SK-N-SH (cell line): ENCODE data around the gene KSR2. TPM values are rescaled to one million over a fixed set of nuclear protein-coding genes. Genes with fewer than 3 reads are reported as not detected.

ENCODE experiments used
- CTCF ChIA-PET: fragments of 300-600, 350-600 bp; formaldehyde crosslinking; extraction: SDS; loops from one replicate; lab custom pipeline; 2021; lab: Yijun Ruan, JAX
- POLR2A ChIA-PET: fragments of 350-600 bp; sonication (Branson Sonifier 250); formaldehyde crosslinking; extraction: SDS; loops from one replicate; lab custom pipeline; 2020; ENCODE audit warnings: antibody characterized with exemption, inconsistent platforms; lab: Yijun Ruan, JAX
- DNase-seq: peaks from one replicate; pipeline ENCODE4 v3.0.0; 2012
- H2AFZ ChIP-seq: fragments of 200-600 bp; sonication (generic); 2 replicates; pipeline ENCODE4 v1.8.1; 2016; ENCODE audit warnings: antibody characterized with exemption, mild to moderate bottlenecking, low read depth
- H3F3A ChIP-seq: fragments of 200-600 bp; sonication (generic); replicated peaks from 2 replicates; pipeline ENCODE3; 2016; ENCODE audit warnings: antibody characterized with exemption, mild to moderate bottlenecking; ENCODE audit not compliant: insufficient read depth
- H3K27ac ChIP-seq, 2 experiments: fragments of 200-500 bp in 1 of 2; fragments of 200-600 bp in 1 of 2; sonication (Bioruptor generic) in 1 of 2; sonication (generic), shearing (Covaris generic) in 1 of 2; 2 replicates each; pipeline versions ENCODE4 v1.5.1 to v1.6.1; 2014 to 2016; ENCODE audit warnings: low read depth in 2 of 2, inconsistent platforms in 1 of 2, low read length in 1 of 2, mild to moderate bottlenecking in 1 of 2, mixed read lengths in 1 of 2
- H3K27me3 ChIP-seq: fragments of 200-600 bp; sonication (generic), shearing (Covaris generic); 2 replicates; pipeline ENCODE4 v1.6.1; 2016; ENCODE audit warnings: mixed run types; ENCODE audit not compliant: insufficient read depth
- H3K36me3 ChIP-seq, 2 experiments: fragments of 200-500 bp in 1 of 2; fragments of 200-600 bp in 1 of 2; sonication (Bioruptor generic) in 1 of 2; sonication (generic) in 1 of 2; replicated peaks in 1 of 2; 2 replicates each; pipeline versions ENCODE3 to v1.5.1; 2014 to 2016; ENCODE audit warnings: low read length in 1 of 2, mild to moderate bottlenecking in 1 of 2; ENCODE audit not compliant: insufficient read depth in 2 of 2, control insufficient read depth in 1 of 2
- H3K4me1 ChIP-seq, 2 experiments: fragments of 200-500 bp in 1 of 2; fragments of 200-600 bp in 1 of 2; sonication (Bioruptor generic) in 1 of 2; sonication (generic), shearing (Covaris generic) in 1 of 2; 2 replicates each; pipeline versions ENCODE4 v1.5.1 to v1.6.1; 2014 to 2016; ENCODE audit warnings: low read depth in 1 of 2, low read length in 1 of 2, mixed run types in 1 of 2; ENCODE audit not compliant: insufficient read depth in 2 of 2, control insufficient read depth in 1 of 2
- H3K4me2 ChIP-seq: fragments of 200-600 bp; sonication (generic), shearing (Covaris generic); 2 replicates; pipeline ENCODE4 v1.6.1; 2017; ENCODE audit warnings: mixed run types
- H3K4me3 ChIP-seq, 2 experiments: fragments of 200-500 bp in 1 of 2; fragments of 200-600 bp in 1 of 2; sonication (Bioruptor generic) in 1 of 2; sonication (generic), shearing (Covaris generic) in 1 of 2; 2 replicates each; pipeline versions ENCODE4 v1.5.1 to v1.8.1; 2014 to 2016; ENCODE audit warnings: low read depth in 2 of 2, inconsistent platforms in 1 of 2, low read length in 1 of 2, mild to moderate bottlenecking in 1 of 2, mixed read lengths in 1 of 2, moderate library complexity in 1 of 2
- H3K79me2 ChIP-seq: fragments of 200-600 bp; sonication (generic); 2 replicates; pipeline ENCODE4 v1.8.1; 2017; ENCODE audit warnings: mild to moderate bottlenecking; ENCODE audit not compliant: insufficient read depth
- H3K9ac ChIP-seq: fragments of 200-600 bp; sonication (generic); 2 replicates; pipeline ENCODE4 v1.6.1; 2017; ENCODE audit warnings: mixed run types
- H3K9me2 ChIP-seq: fragments of 200-600 bp; sonication (generic); 2 replicates; pipeline ENCODE4 v1.6.1; 2017; ENCODE audit warnings: mixed run types
- H3K9me3 ChIP-seq: fragments of 200-600 bp; sonication (generic); 2 replicates; pipeline ENCODE4 v1.6.1; 2017; ENCODE audit warnings: mixed run types, mild to moderate bottlenecking, moderate library complexity
- H4K20me1 ChIP-seq: fragments of 200-600 bp; sonication (generic); 2 replicates; pipeline ENCODE4 v1.6.1; 2017; ENCODE audit warnings: mild to moderate bottlenecking, mixed run types; ENCODE audit not compliant: insufficient read depth
- CHD2 ChIP-seq: fragments of 150-350 bp; IDR thresholded peaks from 2 replicates; pipeline ENCODE4 v1.6.1; 2018; ENCODE audit warnings: low read length; ENCODE audit not compliant: partially characterized antibody
- CTCF ChIP-seq: fragments of 200-600 bp; sonication (generic); IDR thresholded peaks from 2 replicates; pipeline ENCODE4 v1.6.1; 2017; ENCODE audit warnings: antibody characterized with exemption, mild to moderate bottlenecking, moderate library complexity
- ELF1 ChIP-seq: IDR thresholded peaks from 2 replicates; pipeline ENCODE4 v1.4.0; 2012
- EP300 ChIP-seq, 2 experiments: IDR thresholded peaks; 2 replicates each; pipeline versions ENCODE4 v1.4.0 to v1.6.1; 2012; ENCODE audit warnings: borderline replicate concordance in 1 of 2, low read depth in 1 of 2, low read length in 1 of 2
- FOXJ3 ChIP-seq: sonication (generic); formaldehyde crosslinking; IDR thresholded peaks from 2 replicates; pipeline ENCODE4 v1.5.1; 2020; ENCODE audit warnings: mild to moderate bottlenecking, missing genetic modification reagents
- GABPA ChIP-seq: IDR thresholded peaks from 2 replicates; pipeline ENCODE4 v1.4.0; 2012; ENCODE audit warnings: low read depth, mild to moderate bottlenecking
- GATA2 ChIP-seq: sonication (generic); formaldehyde crosslinking; IDR thresholded peaks from 2 replicates; pipeline ENCODE4 v1.5.0; 2020; ENCODE audit warnings: mild to moderate bottlenecking, missing genetic modification reagents
- MAX ChIP-seq: IDR thresholded peaks from 2 replicates; pipeline ENCODE4 v1.4.0; 2012; ENCODE audit warnings: low read depth
- MEF2A ChIP-seq: IDR thresholded peaks from 2 replicates; pipeline ENCODE4 v1.4.0; 2012; ENCODE audit warnings: low read depth, borderline replicate concordance
- MXI1 ChIP-seq: IDR thresholded peaks from 2 replicates; pipeline ENCODE4 v1.6.1; 2012; ENCODE audit warnings: mild to moderate bottlenecking, low read depth, low read length, improper control_type of control experiment
- PBX3 ChIP-seq: IDR thresholded peaks from 2 replicates; pipeline ENCODE4; 2012
- RAD21 ChIP-seq: IDR thresholded peaks from 2 replicates; pipeline ENCODE4 v1.6.1; 2012; ENCODE audit warnings: mild to moderate bottlenecking, low read length
- RXRA ChIP-seq: IDR thresholded peaks from 2 replicates; pipeline ENCODE4 v1.4.0; 2012; ENCODE audit warnings: low read depth, mild to moderate bottlenecking, borderline replicate concordance
- TEAD4 ChIP-seq: IDR thresholded peaks from 2 replicates; pipeline ENCODE4 v1.4.0; 2012; ENCODE audit warnings: mild to moderate bottlenecking, borderline replicate concordance; ENCODE audit not compliant: insufficient read depth
- YY1 ChIP-seq: IDR thresholded peaks from 2 replicates; pipeline ENCODE4 v1.4.0; 2012; ENCODE audit warnings: low read depth, mild to moderate bottlenecking
- WGBS: methylation state at CpG from one replicate; pipeline ENCODE4 v1.1.6; 2017; ENCODE audit warnings: low lambda C conversion rate; 5-methylcytosine and 5-hydroxymethylcytosine counted together
- polyA plus RNA-seq, 3 experiments: library from polyadenylated mRNA; depleted of rRNA; stranded (reverse); fragments of >200 nt; gene quantifications; 2 replicates each; pipeline ENCODE4 v1.2.3, GENCODE V29; 2012

Gene KSR2
- polyA plus RNA-seq, 1 of the 3 experiments (the other 2 are of a cell fraction): 0.12 TPM

- ChIA-PET POLR2A (no interaction called here), CTCF (no interaction called here)
- Histone ChIP-seq H3K27me3 (no peaks in the 10 kb centered on the region), H2AFZ (no peak overlapping the region), H3K4me3 (no peak overlapping the region), H3K9me3 (no peaks in the 10 kb centered on the region), H3K9me2 (no peaks in the 10 kb centered on the region), H3K4me2 (no peak overlapping the region), H4K20me1 (no peaks in the 10 kb centered on the region), H3K4me1 (no peaks in the 10 kb centered on the region), H3K36me3 (no peaks in the 10 kb centered on the region), H3K9ac (no peak overlapping the region), H3F3A (no peaks in the 10 kb centered on the region), H3K79me2 (no peaks in the 10 kb centered on the region), H3K27ac (no peak overlapping the region)
- TF ChIP-seq CHD2 (no peak), ELF1 (no peak), GATA2 (CRISPR knock-in tag) (no peak), GABPA (no peak), TEAD4 (no peak), RAD21 (no peak)
- WGBS: 37% methylated on average over 3 of the region's 3 CpGs
- no peak for DNase-seq
Measured at GRCh38 chr12:117545216-117545615, 423.6 kb downstream of the KSR2 start.

GRCh38 chr12:117540011-117540410, 428.8 kb downstream of the KSR2 start:
- Histone ChIP-seq H3K79me2 (no peaks in the 10 kb centered on the region), H4K20me1 (no peaks in the 10 kb centered on the region), H3K4me3 (no peak overlapping the region)
- POLR2A ChIA-PET: no interaction called here
- TF ChIP-seq PBX3: no peak
- TF ChIP-seq ELF1: no peak
- no peak for TF ChIP-seq YY1
- no peak for TF ChIP-seq MAX
- no peak for TF ChIP-seq EP300 (IDR thresholded peaks at IDR 0.05; ENCODE audit: borderline replicate concordance in 1 of 2, low read depth in 1 of 2, low read length in 1 of 2)
- TF ChIP-seq, all 33 proteins: peak for 0
- H3K36me3 ChIP-seq: no peaks in the 10 kb centered on the region
- no peak for DNase-seq
- H3K9me3 ChIP-seq: no peaks in the 10 kb centered on the region
- no peak overlapping the region for H2AFZ ChIP-seq
- no peak overlapping the region for H3K27ac ChIP-seq
- CTCF ChIA-PET: no interaction called here
- H3K9ac ChIP-seq: no peak overlapping the region
- 47% methylated on average over 5 of the region's 5 CpGs for WGBS
- no peaks in the 10 kb centered on the region for H3K27me3 ChIP-seq
- no peaks in the 10 kb centered on the region for H3F3A ChIP-seq
- no peak overlapping the region for H3K4me2 ChIP-seq
- H3K4me1 ChIP-seq: no peaks in the 10 kb centered on the region
- H3K9me2 ChIP-seq: no peaks in the 10 kb centered on the region

DNA sequence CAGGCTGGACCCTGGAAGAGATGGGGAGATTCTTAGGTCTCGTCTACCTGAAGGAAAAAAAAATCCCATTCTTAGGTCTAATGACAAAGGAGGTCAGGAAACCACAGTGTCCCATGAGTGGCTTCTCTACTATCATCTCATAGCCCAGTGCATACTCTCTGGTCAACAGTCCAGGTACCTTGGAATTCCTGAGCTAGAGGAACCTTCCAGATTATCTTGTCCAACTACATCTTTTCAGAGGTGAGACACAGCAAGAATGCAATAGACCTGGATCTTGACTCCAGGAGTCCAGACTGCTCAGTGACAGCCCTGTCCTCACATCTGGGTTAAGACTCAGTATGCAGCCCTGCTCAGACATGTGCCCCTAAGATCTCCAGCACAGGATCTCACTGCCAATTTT, 429.9 kb downstream of the KSR2 start:
- Histone ChIP-seq H2AFZ (no peak overlapping the region), H3K4me1 (peaks cover 0 to under 1% of the 10 kb centered on the region in 2 experiments; a peak in 1 of 4 replicates), H3K4me3 (no peak overlapping the region), H3K36me3 (no peaks in the 10 kb centered on the region), H3K9me2 (no peaks in the 10 kb centered on the region), H3K27me3 (no peaks in the 10 kb centered on the region), H3K4me2 (no peak overlapping the region), H3K79me2 (no peaks in the 10 kb centered on the region), H4K20me1 (no peaks in the 10 kb centered on the region), H3F3A (no peaks in the 10 kb centered on the region), H3K27ac (no peak overlapping the region), H3K9ac (no peak overlapping the region), H3K9me3 (no peaks in the 10 kb centered on the region)
- ChIA-PET POLR2A (no interaction called here), CTCF (interaction anchor here (0.7 to 1.2 kb wide), 3 partner anchors 8 to 65 kb away, joined by 3 read pairs; no protein-coding TSS in a partner anchor)
- no peak for DNase-seq
- WGBS: 40% methylated on average over 1 of the region's 1 CpG
- TF ChIP-seq MEF2A: no peak
- no peak for TF ChIP-seq CTCF
- TF ChIP-seq MXI1: no peak
- TF ChIP-seq TEAD4: no peak
- TF ChIP-seq EP300 (IDR thresholded peaks at IDR 0.05; ENCODE audit: borderline replicate concordance in 1 of 2, low read depth in 1 of 2, low read length in 1 of 2): no peak
- no peak for TF ChIP-seq RXRA
- no peak for TF ChIP-seq FOXJ3 (CRISPR knock-in tag)
- no peak for TF ChIP-seq MAX
- no peak for TF ChIP-seq GABPA
